NCI-H2227 (cell line): ENCODE data around the gene MRPS11.
"Not testable (repeated sequence)": the region's sequence is repeated elsewhere in the genome, so short reads cannot be mapped to it uniquely, and the experiment has no call there.

Experiments
- DNase-seq: peaks from one replicate; lab custom pipeline; 2025; ENCODE audit not compliant: unreplicated experiment; lab: John Stamatoyannopoulos, UW

MRPS11 gene

GRCh38 chr15:88467073-88467934 is at the start of gene MRPS11, which contains the start of gene MRPL46:
TSS of gene MRPS11 (plus strand) at chr15:88467708. CDS start at chr15:88467718, 10 bp downstream.
TSS of gene MRPL46 (minus strand) at chr15:88467388. CDS start at chr15:88467377, 11 bp downstream.
- peak; percentile 89 for DNase-seq

GRCh38 chr15:88419830-88420229 is 47.7 kb upstream of the MRPS11 start:
- DNase-seq, result no peak

- no peak for DNase-seq
These were observed 44.2 kb upstream of the MRPS11 start for GRCh38 chr15:88423331-88423730.

- no peak for DNase-seq
These were observed 41.2 kb upstream of the MRPS11 start for GRCh38 chr15:88426304-88426703.

- no peak for DNase-seq
These were observed 39.5 kb upstream of the MRPS11 start for GRCh38 chr15:88428053-88428452.

GRCh38 chr15:88428805-88429605 is 38.5 kb upstream of the MRPS11 start:
- no peak for DNase-seq

GRCh38 chr15:88430051-88430450 is 37.5 kb upstream of the MRPS11 start:
- no peak for DNase-seq

GRCh38 chr15:88431441-88431840 is 36.1 kb upstream of the MRPS11 start:
- no peak for DNase-seq

- DNase-seq, result no peak
These were observed 34.3 kb upstream of the MRPS11 start for GRCh38 chr15:88433046-88433685.

GRCh38 chr15:88434106-88434505 is 33.4 kb upstream of the MRPS11 start:
- not testable (repeated sequence) for DNase-seq

GRCh38 chr15:88438181-88438580 is 29.3 kb upstream of the MRPS11 start:
- no peak for DNase-seq

GRCh38 chr15:88440021-88440420 is 27.5 kb upstream of the MRPS11 start:
- DNase-seq, result no peak

- no peak for DNase-seq
These were observed 26.3 kb upstream of the MRPS11 start for GRCh38 chr15:88441076-88441730.

- no peak for DNase-seq
These were observed 20.3 kb upstream of the MRPS11 start for GRCh38 chr15:88447206-88447605.

GRCh38 chr15:88447741-88448140 is 19.8 kb upstream of the MRPS11 start:
- DNase-seq, result no peak

GRCh38 chr15:88448991-88449461 is 18.5 kb upstream of the MRPS11 start:
- no peak for DNase-seq

GRCh38 chr15:88449581-88449980 is 17.9 kb upstream of the MRPS11 start:
- no peak for DNase-seq

- DNase-seq, result peak; percentile 49
These were observed 17.2 kb upstream of the MRPS11 start for GRCh38 chr15:88450125-88450798.

- no peak for DNase-seq
These were observed 13.9 kb upstream of the MRPS11 start for GRCh38 chr15:88453651-88454050.

- DNase-seq, result no peak
These were observed 13.3 kb upstream of the MRPS11 start for GRCh38 chr15:88454236-88454635.
